C4-2B (cell line): ENCODE measurements around the gene AAR2.

Experiments used
- H3K27ac ChIP-seq: fragments of 450-650 bp; 2 replicates; pipeline ENCODE4 v1.5.1; 2017
- ZFX ChIP-seq: fragments of 450-650 bp; IDR thresholded peaks from 2 replicates; pipeline ENCODE4 v1.6.1; 2017
- TF ChIP-seq, protein P1 (sequence below): fragments of 450-650 bp; conservative IDR thresholded peaks from 2 replicates; pipeline ENCODE4 v1.5.1; 2017; ENCODE audit warnings: mild to moderate bottlenecking

AAR2 gene

GRCh38 chr20:36303020-36303595, 66.8 kb downstream of the AAR2 start:
- no peak for TF ChIP-seq ZFX
- TF ChIP-seq, protein P1, sequence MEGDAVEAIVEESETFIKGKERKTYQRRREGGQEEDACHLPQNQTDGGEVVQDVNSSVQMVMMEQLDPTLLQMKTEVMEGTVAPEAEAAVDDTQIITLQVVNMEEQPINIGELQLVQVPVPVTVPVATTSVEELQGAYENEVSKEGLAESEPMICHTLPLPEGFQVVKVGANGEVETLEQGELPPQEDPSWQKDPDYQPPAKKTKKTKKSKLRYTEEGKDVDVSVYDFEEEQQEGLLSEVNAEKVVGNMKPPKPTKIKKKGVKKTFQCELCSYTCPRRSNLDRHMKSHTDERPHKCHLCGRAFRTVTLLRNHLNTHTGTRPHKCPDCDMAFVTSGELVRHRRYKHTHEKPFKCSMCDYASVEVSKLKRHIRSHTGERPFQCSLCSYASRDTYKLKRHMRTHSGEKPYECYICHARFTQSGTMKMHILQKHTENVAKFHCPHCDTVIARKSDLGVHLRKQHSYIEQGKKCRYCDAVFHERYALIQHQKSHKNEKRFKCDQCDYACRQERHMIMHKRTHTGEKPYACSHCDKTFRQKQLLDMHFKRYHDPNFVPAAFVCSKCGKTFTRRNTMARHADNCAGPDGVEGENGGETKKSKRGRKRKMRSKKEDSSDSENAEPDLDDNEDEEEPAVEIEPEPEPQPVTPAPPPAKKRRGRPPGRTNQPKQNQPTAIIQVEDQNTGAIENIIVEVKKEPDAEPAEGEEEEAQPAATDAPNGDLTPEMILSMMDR, result no peak

DNA sequence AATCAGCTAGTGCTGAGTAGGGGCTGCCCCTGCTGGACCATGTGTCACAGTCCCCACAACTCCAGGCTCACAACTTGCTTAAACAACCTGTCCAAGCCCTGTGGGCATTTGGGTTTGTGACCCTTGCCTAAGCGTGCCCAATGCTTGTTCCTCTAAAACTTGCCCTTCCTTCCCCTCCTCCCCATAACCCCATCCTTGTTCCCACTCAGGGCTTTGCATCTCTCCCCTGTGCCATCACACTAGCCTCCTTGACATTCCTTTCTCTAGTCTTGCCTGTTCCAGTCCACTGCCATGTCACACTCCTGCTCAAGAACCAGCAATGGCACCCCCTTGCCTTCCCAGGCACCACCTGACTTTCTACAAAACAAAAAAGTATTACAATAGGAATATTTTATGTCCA, 67.6 kb downstream of the AAR2 start:
- H3K27ac ChIP-seq, result no peak overlapping the region
- no peak for TF ChIP-seq ZFX
- TF ChIP-seq, protein P1, result no peak

More at GRCh38 chr20:36303020-36303595, 66.8 kb downstream of the AAR2 start:
- no peak overlapping the region for H3K27ac ChIP-seq

- no peak for TF ChIP-seq ZFX
- TF ChIP-seq, protein P1, result no peak
- H3K27ac ChIP-seq, result no peak overlapping the region
Measured at GRCh38 chr20:36304786-36305495, 68.7 kb downstream of the AAR2 start.

DNA sequence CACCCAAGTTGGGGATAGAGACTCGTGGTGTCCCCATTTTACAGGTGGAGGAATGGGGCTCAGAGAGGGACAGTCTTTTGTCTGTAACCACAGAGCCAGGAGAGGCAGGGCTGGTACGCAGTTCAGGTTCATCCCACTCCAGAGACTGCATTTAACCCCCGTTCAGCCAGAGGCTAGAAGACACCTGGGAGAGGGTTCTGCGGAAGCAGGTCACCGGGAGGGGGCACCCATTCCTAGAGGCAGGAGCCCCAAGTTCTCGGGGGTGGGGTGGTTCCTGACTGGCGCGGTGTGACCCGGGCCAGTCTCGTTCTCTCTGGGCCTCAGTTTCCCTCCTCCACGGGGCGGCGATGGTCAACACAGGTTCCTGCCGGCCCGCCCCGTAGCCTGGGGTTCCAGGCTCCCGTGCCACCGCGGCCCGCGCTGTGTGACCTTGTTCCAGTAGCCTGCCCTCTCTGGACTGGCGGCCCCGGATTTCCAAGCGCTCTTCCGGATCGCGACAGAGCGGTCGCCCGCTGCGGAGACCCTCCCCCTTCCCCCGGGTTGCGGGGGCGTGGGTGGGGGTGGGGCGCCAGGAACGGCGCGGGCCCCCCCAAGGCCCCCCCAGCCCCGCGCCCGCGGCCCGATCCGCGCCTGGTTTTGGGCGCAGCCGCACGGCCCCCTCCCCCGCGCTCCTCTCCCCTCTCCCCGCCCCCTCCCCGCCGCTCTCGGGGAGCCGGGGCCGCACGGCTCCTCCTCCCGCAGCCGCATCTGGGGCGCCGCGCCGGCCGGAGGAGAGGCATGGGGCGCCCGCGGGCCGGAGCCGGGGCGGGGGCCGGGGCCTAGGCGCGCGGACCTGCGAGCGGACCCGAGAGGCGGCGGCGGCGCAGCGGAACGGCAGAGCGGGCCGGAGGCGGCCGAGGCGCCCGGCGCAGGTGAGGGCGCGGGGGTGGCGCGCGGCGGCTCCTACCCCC, 69.6 kb downstream of the AAR2 start, which contains the start of gene DLGAP4:
Gene DLGAP4 (plus strand): TSS at position 738 of the 950 bp plus-strand sequence. CDS start 125,379 bp downstream, outside the sequence.
- H3K27ac ChIP-seq, result no peak within 1 kb of the TSS
- TF ChIP-seq, protein P1, result no peak
- TF ChIP-seq ZFX, result no peak
